ENCODE data around the gene ZNF184. TPM values are rescaled to one million over a fixed set of nuclear protein-coding genes. Genes with fewer than 3 reads are reported as not detected.
A peak's percentile ranks its signal among the peaks of the same experiment; 100 is the strongest.

Gene ZNF184
- total and polyA plus RNA-seq, 7 donors: 2.1 to 8.6 (median 4.3) TPM

- intact Hi-C loops (cut with DNase I): loop anchor here (2.0 to 10.0 kb wide), 8 partner anchors 83 to 1317 kb away; partner anchors contain the start of genes HMGN4, ZNF165 and ZNF391
- H3K4me3 ChIP-seq: peak overlapping the region in 3 of 4 donors; percentile 84 to 86 (median 84)
- H3K27me3 ChIP-seq: no peaks in the 10 kb centered on the region
- H3K4me1 ChIP-seq: peaks cover 0 to 21% (median 17%) of the 10 kb centered on the region in 4 donors
- peaks cover 0 to 36% (median 13%) of the 10 kb centered on the region in 4 donors for H3K36me3 ChIP-seq
- H3K27ac ChIP-seq: peak overlapping the region in 3 of 4 donors; percentile 89 to 92 (median 90)
- TF ChIP-seq, protein P1, sequence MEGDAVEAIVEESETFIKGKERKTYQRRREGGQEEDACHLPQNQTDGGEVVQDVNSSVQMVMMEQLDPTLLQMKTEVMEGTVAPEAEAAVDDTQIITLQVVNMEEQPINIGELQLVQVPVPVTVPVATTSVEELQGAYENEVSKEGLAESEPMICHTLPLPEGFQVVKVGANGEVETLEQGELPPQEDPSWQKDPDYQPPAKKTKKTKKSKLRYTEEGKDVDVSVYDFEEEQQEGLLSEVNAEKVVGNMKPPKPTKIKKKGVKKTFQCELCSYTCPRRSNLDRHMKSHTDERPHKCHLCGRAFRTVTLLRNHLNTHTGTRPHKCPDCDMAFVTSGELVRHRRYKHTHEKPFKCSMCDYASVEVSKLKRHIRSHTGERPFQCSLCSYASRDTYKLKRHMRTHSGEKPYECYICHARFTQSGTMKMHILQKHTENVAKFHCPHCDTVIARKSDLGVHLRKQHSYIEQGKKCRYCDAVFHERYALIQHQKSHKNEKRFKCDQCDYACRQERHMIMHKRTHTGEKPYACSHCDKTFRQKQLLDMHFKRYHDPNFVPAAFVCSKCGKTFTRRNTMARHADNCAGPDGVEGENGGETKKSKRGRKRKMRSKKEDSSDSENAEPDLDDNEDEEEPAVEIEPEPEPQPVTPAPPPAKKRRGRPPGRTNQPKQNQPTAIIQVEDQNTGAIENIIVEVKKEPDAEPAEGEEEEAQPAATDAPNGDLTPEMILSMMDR (IDR thresholded peaks at IDR 0.05): no peak
- TF ChIP-seq POLR2AphosphoS5 (IDR thresholded peaks at IDR 0.05) (no peak), EP300 (IDR thresholded peaks at IDR 0.05) (no peak), POLR2A (IDR thresholded peaks at IDR 0.05) (no peak)
- no peaks in the 10 kb centered on the region for H3K9me3 ChIP-seq
- 26 to 50% methylated on average over 6 of the region's 6 CpGs for WGBS, 2 donors
- DNase-seq: no peak
Observed at GRCh38 chr6:27471365-27472115, 1.4 kb downstream of the ZNF184 start.

DNA sequence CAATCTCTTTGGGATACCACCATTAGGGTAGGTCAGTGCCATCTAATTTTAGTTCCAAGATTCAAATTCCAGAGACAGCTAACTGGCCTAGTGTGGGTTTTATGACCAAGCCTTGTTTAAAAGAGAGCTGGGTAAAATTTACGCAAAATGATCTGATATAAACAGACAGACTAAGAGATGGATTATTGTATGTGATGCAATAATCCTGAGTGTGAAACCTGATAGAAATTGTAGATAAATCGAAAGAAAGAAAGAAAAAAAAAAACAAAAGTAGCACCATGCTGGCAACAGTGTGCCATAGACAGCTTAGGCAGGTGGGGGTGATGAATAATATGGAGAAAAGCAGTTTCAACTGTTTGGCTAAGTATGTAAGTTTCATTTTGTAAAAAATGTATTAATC is 2.9 kb downstream of the ZNF184 start:
- Histone ChIP-seq H3K4me1 (peaks cover 0 to 21% (median 17%) of the 10 kb centered on the region in 4 donors), H3K36me3 (peaks cover 0 to 46% (median 13%) of the 10 kb centered on the region in 4 donors), H3K27ac (no peak overlapping the region), H3K4me3 (no peak overlapping the region), H3K27me3 (no peaks in the 10 kb centered on the region), H3K9me3 (no peaks in the 10 kb centered on the region)
- no peak for DNase-seq
- TF ChIP-seq, protein P1 (IDR thresholded peaks at IDR 0.05): no peak
- no peak for TF ChIP-seq POLR2A (IDR thresholded peaks at IDR 0.05)
- no peak for TF ChIP-seq EP300 (IDR thresholded peaks at IDR 0.05)
- no peak for TF ChIP-seq POLR2AphosphoS5 (IDR thresholded peaks at IDR 0.05)
- intact Hi-C loops (cut with DNase I): loop anchor here (5.0 to 10.0 kb wide), 7 partner anchors 283 to 1315 kb away; partner anchors contain the start of genes HMGN4 and ZNF165
- WGBS, 2 donors: 91 to 94% methylated on average over 2 of the region's 2 CpGs

- Histone ChIP-seq H3K4me3 (no peak overlapping the region), H3K27me3 (no peaks in the 10 kb centered on the region), H3K9me3 (no peaks in the 10 kb centered on the region), H3K27ac (no peak overlapping the region), H3K36me3 (peaks cover 0 to 50% (median 13%) of the 10 kb centered on the region in 4 donors), H3K4me1 (peaks cover 0 to 21% (median 17%) of the 10 kb centered on the region in 4 donors)
- TF ChIP-seq POLR2A (IDR thresholded peaks at IDR 0.05): no peak
- TF ChIP-seq POLR2AphosphoS5 (IDR thresholded peaks at IDR 0.05): no peak
- TF ChIP-seq EP300 (IDR thresholded peaks at IDR 0.05): no peak
- TF ChIP-seq, protein P1 (IDR thresholded peaks at IDR 0.05): no peak
- intact Hi-C loops (cut with DNase I): no loop called here
- no peak for DNase-seq
Observed at GRCh38 chr6:27468334-27468733, 4.6 kb downstream of the ZNF184 start.

- H3K36me3 ChIP-seq: peaks cover 30 to 80% (median 52%) of the 10 kb centered on the region in 4 donors
- TF ChIP-seq POLR2AphosphoS5 (IDR thresholded peaks at IDR 0.05) (no peak), EP300 (IDR thresholded peaks at IDR 0.05) (no peak), POLR2A (IDR thresholded peaks at IDR 0.05) (no peak)
- TF ChIP-seq, protein P1 (IDR thresholded peaks at IDR 0.05): no peak
- intact Hi-C loops (cut with DNase I): no loop called here
- no peak overlapping the region for H3K4me3 ChIP-seq
- no peaks in the 10 kb centered on the region for H3K27me3 ChIP-seq
- WGBS, 2 donors: 98 to 99% methylated on average over 3 of the region's 3 CpGs
- H3K9me3 ChIP-seq: peaks cover 15 to 60% (median 23%) of the 10 kb centered on the region in 4 donors
- H3K4me1 ChIP-seq: no peaks in the 10 kb centered on the region
- DNase-seq: no peak
- H3K27ac ChIP-seq: no peak overlapping the region
Observed at GRCh38 chr6:27452496-27452897, 20.4 kb downstream of the ZNF184 start.
